HL-60 (cell line): ENCODE measurements around the gene PDXK.

Experiments used
- CTCF ChIP-seq: IDR thresholded peaks from one replicate; pipeline ENCODE4 v1.5.1; 2011; ENCODE audit warnings: low read length, control low read depth, inconsistent platforms; ENCODE audit not compliant: insufficient read depth
- GABPA ChIP-seq: IDR thresholded peaks from 2 replicates; pipeline ENCODE4 v1.6.1; 2012; ENCODE audit warnings: low read depth
- POLR2AphosphoS5 ChIP-seq: IDR thresholded peaks from 2 replicates; pipeline ENCODE4 v1.6.1; 2012; ENCODE audit warnings: low read depth

GRCh38 chr21:43775190-43775589 is 56.3 kb downstream of the PDXK start:
- no peak for TF ChIP-seq CTCF
- no peak for TF ChIP-seq POLR2AphosphoS5
- TF ChIP-seq GABPA, result no peak
